ENCODE results near the gene DENND5A. TPM values are rescaled to one million over a fixed set of nuclear protein-coding genes. Genes with fewer than 3 reads are reported as not detected.

The DENND5A gene
- total RNA-seq, 2 experiments from 2014 or later: 4.0 to 10.5 TPM

DNA sequence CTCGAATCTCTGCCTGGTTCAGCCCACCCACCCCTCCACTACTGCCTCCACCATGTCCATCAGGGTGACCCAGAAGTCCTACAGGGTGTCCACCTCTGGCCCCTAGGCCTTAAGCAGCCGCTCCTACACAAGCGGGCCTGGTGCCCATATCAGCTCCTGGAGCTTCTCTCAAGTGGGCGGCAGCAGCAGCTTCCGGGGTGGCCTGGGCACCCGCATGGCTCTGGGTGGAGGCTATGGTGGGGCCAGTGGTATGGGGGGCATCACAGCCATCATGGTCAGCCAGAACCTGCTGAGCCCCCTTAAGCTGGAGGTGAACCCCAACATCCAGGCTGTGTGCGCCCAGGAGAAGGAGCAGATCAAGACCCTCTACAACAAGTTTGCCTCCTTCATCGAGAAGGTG is 170.7 kb downstream of the DENND5A start:
- Histone ChIP-seq H4K20me1 (ENCODE audit: insufficient read depth, low read length) (no peaks in the 10 kb centered on the region), H2AFZ (ENCODE audit: low read length) (no peak overlapping the region), H3K79me2 (ENCODE audit: insufficient read depth, low read depth, low read length) (no peaks in the 10 kb centered on the region), H3K9me3 (ENCODE audit: low read length) (no peaks in the 10 kb centered on the region), H3K4me2 (ENCODE audit: low read length) (no peak overlapping the region), H3K27ac (ENCODE audit: low read depth, low read length, poor library complexity, severe bottlenecking) (no peak overlapping the region), H3K4me1 (ENCODE audit: insufficient read depth, low read length, poor library complexity, severe bottlenecking) (no peaks in the 10 kb centered on the region), H3K36me3 (ENCODE audit: insufficient read depth, low read length) (no peaks in the 10 kb centered on the region), H3K4me3 (ENCODE audit: low read depth, low read length, poor library complexity, severe bottlenecking) (no peak overlapping the region), H3K9me2 (ENCODE audit: insufficient read depth, low read length) (no peaks in the 10 kb centered on the region)
- intact Hi-C loops (cut with micrococcal nuclease; ENCODE audit: unreplicated experiment): no loop called here
- TF ChIP-seq CTCF (conservative IDR thresholded peaks at IDR 0.05; ENCODE audit: low read length) (no peak), EZH2phosphoT487 (IDR thresholded peaks at IDR 0.05; ENCODE audit: borderline replicate concordance, low read depth, low read length) (no peak)
- CTCF ChIA-PET (ENCODE audit: unreplicated experiment): no interaction called here
- POLR2A ChIA-PET: interaction anchor here (0.6 kb wide), 2 partner anchors 28 to 269 kb away, joined by 3 read pairs; no protein-coding TSS in a partner anchor
- no TSS peak for BruUV-seq (replicated peaks)
- DNase-seq (ENCODE audit: low spot score): no peak

GRCh38 chr11:9092853-9093778 is 172.0 kb downstream of the DENND5A start:
- Histone ChIP-seq H3K27ac (ENCODE audit: low read depth, low read length, poor library complexity, severe bottlenecking) (no peak overlapping the region), H4K20me1 (ENCODE audit: insufficient read depth, low read length) (no peaks in the 10 kb centered on the region), H3K79me2 (ENCODE audit: insufficient read depth, low read depth, low read length) (no peaks in the 10 kb centered on the region), H3K4me1 (ENCODE audit: insufficient read depth, low read length, poor library complexity, severe bottlenecking) (no peaks in the 10 kb centered on the region), H3K4me2 (ENCODE audit: low read length) (no peak overlapping the region), H3K9me3 (ENCODE audit: low read length) (no peaks in the 10 kb centered on the region), H3K36me3 (ENCODE audit: insufficient read depth, low read length) (no peaks in the 10 kb centered on the region), H3K9me2 (ENCODE audit: insufficient read depth, low read length) (no peaks in the 10 kb centered on the region), H2AFZ (ENCODE audit: low read length) (no peak overlapping the region), H3K4me3 (ENCODE audit: low read depth, low read length, poor library complexity, severe bottlenecking) (no peak overlapping the region)
- TF ChIP-seq EZH2phosphoT487 (IDR thresholded peaks at IDR 0.05; ENCODE audit: borderline replicate concordance, low read depth, low read length) (no peak), CTCF (conservative IDR thresholded peaks at IDR 0.05; ENCODE audit: low read length) (peak; percentile 70)
- BruUV-seq (replicated peaks): no TSS peak
- peak; percentile 18 for DNase-seq (ENCODE audit: low spot score)
- intact Hi-C loops (cut with micrococcal nuclease; ENCODE audit: unreplicated experiment): no loop called here
- POLR2A ChIA-PET: interaction anchor here (0.6 to 1.2 kb wide), 3 partner anchors 9 to 1263 kb away, joined by 3 read pairs; no protein-coding TSS in a partner anchor
- CTCF ChIA-PET (ENCODE audit: unreplicated experiment): interaction anchor here (0.8 to 1.3 kb wide), 2 partner anchors 44 to 46 kb away, joined by 3 read pairs; no protein-coding TSS in a partner anchor

DNA sequence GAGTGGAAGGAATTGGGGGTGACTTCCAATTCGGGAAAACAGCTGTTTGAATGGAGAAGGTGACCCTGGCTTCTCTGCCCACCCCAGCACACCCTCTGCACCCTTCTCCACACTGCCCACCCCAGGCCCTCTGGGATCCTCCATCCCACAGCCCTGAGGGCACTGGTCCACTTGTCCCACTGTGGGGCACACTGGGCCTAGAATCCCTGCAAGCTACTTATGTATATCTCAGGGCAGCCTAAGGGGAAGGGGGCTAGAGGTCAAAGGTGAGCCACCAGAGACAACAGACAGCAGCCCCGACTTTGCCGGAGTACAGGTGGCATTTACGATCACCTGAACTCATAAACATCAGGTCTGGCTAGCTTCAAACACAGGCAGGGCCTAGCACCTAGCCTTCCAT is 173.1 kb downstream of the DENND5A start:
- Histone ChIP-seq H3K9me2 (ENCODE audit: insufficient read depth, low read length) (no peaks in the 10 kb centered on the region), H3K4me1 (ENCODE audit: insufficient read depth, low read length, poor library complexity, severe bottlenecking) (no peaks in the 10 kb centered on the region), H3K4me3 (ENCODE audit: low read depth, low read length, poor library complexity, severe bottlenecking) (no peak overlapping the region), H4K20me1 (ENCODE audit: insufficient read depth, low read length) (no peaks in the 10 kb centered on the region), H3K36me3 (ENCODE audit: insufficient read depth, low read length) (no peaks in the 10 kb centered on the region), H3K27ac (ENCODE audit: low read depth, low read length, poor library complexity, severe bottlenecking) (no peak overlapping the region), H3K79me2 (ENCODE audit: insufficient read depth, low read depth, low read length) (no peaks in the 10 kb centered on the region), H3K4me2 (ENCODE audit: low read length) (no peak overlapping the region), H2AFZ (ENCODE audit: low read length) (no peak overlapping the region), H3K9me3 (ENCODE audit: low read length) (no peaks in the 10 kb centered on the region)
- TF ChIP-seq CTCF (conservative IDR thresholded peaks at IDR 0.05; ENCODE audit: low read length): no peak
- TF ChIP-seq EZH2phosphoT487 (IDR thresholded peaks at IDR 0.05; ENCODE audit: borderline replicate concordance, low read depth, low read length): no peak
- ChIA-PET POLR2A (no interaction called here), CTCF (ENCODE audit: unreplicated experiment) (no interaction called here)
- DNase-seq (ENCODE audit: low spot score): no peak
- intact Hi-C loops (cut with micrococcal nuclease; ENCODE audit: unreplicated experiment): no loop called here
- BruUV-seq (replicated peaks): no TSS peak
